Measurements from ENCODE around the gene AREG. TPM values are rescaled to one million over a fixed set of nuclear protein-coding genes. Genes with fewer than 3 reads are reported as not detected.

The AREG gene
- total RNA-seq, 1 donor from 2014 or later: 4.0 TPM

GRCh38 chr4:74450298-74450683 is 5.4 kb downstream of the AREG start:
- H3K27ac ChIP-seq: no peak overlapping the region

DNA sequence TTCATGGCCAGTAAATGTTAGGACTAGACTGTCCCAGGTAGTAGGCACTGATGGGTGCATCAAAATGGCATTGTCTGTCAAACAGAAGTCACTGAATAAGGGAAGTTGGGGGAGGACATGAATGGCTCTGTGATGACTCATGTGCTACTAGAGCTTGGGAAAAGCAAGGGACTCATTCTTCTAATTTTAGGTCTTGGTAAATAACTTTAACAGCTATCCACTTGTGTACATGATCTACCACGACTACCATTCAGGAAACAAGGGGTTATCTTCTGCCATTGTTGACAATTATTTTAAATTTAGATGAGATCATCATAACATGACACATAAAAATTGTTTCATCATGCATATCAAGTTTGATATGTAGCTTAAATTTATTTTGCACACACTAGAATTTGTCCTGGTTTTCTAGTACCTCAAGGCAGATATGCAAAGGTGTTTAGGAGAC is 6.3 kb downstream of the AREG start:
- no peaks in the 10 kb centered on the region for H3K9me3 ChIP-seq
- no peak overlapping the region for H3K27ac ChIP-seq
- H3K36me3 ChIP-seq: no peaks in the 10 kb centered on the region
- no peak for DNase-seq (ENCODE audit: low spot score in 2 of 2)
- no peaks in the 10 kb centered on the region for H3K4me1 ChIP-seq
- intact Hi-C loops (cut with DNase I): no loop called here
- no peak for TF ChIP-seq CTCF (IDR thresholded peaks at IDR 0.05)
- no peaks in the 10 kb centered on the region for H3K27me3 ChIP-seq
- H3K4me3 ChIP-seq: no peak overlapping the region

More at GRCh38 chr4:74450298-74450683, 5.4 kb downstream of the AREG start:
- intact Hi-C loops (cut with DNase I): no loop called here
- Histone ChIP-seq H3K9me3 (no peaks in the 10 kb centered on the region), H3K4me3 (no peak overlapping the region), H3K36me3 (no peaks in the 10 kb centered on the region), H3K27me3 (no peaks in the 10 kb centered on the region), H3K4me1 (no peaks in the 10 kb centered on the region)
- no peak for TF ChIP-seq CTCF (IDR thresholded peaks at IDR 0.05)
- no peak for DNase-seq (ENCODE audit: low spot score in 2 of 2)

DNA sequence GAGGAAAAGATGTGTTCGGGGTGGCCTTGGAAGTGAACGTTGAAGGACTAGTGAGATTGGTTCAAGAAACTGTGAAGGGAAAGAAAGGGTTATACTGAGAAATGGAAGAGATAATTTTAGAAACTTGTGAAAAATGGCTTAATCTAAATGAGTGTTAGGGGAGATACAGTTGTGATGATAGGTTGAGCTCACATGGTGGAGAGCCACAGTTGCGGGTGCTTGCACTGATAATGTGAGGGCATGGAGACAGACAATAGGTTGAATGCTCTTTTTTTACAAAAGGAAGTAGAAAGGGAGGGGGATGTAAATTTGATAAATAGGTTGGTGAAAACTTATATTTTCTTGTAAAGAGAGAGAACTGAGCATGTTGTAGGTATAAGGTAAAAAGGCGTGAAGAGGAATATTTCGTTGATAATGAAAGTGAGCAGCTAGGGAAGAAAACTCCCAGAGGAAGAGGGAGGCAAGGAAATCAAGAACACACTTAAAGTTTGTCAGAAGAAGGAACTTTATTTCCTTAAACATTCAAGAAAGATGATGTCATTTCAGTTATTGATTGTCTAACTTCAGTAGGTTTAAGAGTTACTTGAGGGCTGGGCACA is 8.2 kb downstream of the AREG start:
- Histone ChIP-seq H3K4me3 (no peak overlapping the region), H3K27ac (no peak overlapping the region), H3K27me3 (no peaks in the 10 kb centered on the region), H3K9me3 (no peaks in the 10 kb centered on the region), H3K4me1 (no peaks in the 10 kb centered on the region), H3K36me3 (no peaks in the 10 kb centered on the region)
- no peak for TF ChIP-seq CTCF (IDR thresholded peaks at IDR 0.05)
- intact Hi-C loops (cut with DNase I): no loop called here
- DNase-seq (ENCODE audit: low spot score in 2 of 2): no peak

DNA sequence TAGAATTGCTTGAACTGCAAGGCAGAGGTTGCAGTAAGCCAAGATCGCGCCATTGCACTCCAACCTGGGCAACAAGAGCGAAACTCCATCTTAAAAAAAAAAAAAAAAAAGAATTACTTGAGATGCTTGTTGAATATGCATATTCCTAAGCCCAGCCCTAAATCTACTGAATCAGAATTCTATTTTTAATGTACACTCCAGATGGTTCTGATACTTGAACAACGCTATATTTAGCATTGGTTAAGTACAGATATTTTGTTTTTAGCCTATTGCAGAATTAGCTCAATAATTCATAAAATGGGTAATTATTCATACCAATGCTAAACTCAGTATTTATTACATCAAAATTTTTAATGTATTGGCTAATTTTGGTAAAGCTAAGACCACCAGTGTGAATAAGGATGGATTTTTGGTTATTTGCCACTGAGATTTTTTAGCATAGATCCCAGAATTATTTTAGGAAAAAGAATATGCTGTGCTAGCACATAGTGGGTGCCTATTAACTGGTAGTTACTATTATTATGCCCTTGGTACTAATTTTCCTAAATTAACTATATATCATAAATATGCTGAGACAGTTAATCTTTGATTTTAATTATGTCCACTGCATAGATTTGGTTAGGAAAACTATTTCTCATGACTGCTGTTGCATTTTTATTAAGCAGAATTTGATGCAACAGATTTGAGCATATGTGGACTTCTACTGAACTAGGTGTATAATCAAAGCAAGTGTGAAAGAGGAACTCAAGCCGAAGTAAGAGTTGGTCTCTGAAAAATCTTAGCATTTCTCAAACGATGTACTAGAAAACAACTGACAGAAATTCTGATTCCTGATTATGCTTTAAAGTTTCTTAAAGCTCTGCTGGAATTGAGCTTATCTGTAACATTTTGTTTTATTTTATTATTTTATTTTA is 9.2 kb downstream of the AREG start:
- no peak overlapping the region for H3K27ac ChIP-seq
- H3K36me3 ChIP-seq: no peaks in the 10 kb centered on the region
- H3K4me1 ChIP-seq: no peaks in the 10 kb centered on the region
- no peak overlapping the region for H3K4me3 ChIP-seq
- intact Hi-C loops (cut with DNase I): no loop called here
- no peak for TF ChIP-seq CTCF (IDR thresholded peaks at IDR 0.05)
- DNase-seq (ENCODE audit: low spot score in 2 of 2): no peak
- no peaks in the 10 kb centered on the region for H3K9me3 ChIP-seq
- no peaks in the 10 kb centered on the region for H3K27me3 ChIP-seq

DNA sequence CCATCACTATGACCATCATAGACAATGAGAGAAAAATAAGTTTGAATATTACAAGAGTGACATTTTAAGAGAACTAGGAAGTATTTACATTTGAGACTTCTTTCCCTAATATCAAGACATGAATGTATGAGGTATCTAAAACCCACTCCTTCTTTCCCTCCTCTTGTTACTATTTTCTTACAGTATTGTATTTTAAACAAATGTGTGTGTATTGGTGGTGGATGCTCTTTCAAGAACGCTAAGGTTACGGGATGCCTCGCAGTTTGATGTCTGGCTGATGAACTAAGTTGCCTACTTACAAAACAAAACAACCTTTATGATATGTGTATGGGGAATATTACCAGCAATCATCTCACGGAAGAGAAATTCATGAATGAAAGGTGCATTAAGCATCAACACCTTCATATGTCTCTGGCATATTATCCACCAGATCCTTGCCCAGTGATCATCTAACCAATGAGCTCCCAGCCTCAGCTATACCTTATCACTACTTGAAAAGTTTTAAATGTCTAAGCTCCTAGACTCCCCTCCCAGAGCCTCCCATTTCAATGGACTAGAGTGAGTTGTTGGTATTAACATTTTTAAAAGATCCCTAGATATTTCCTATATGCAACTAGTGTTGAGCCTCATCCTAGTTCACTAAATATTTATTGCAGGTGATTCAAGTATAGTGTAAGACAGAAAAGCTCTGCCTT is 10.6 kb downstream of the AREG start:
- H3K4me3 ChIP-seq: no peak overlapping the region
- intact Hi-C loops (cut with DNase I): no loop called here
- no peaks in the 10 kb centered on the region for H3K9me3 ChIP-seq
- no peak for DNase-seq (ENCODE audit: low spot score in 2 of 2)
- TF ChIP-seq CTCF (IDR thresholded peaks at IDR 0.05): no peak
- no peaks in the 10 kb centered on the region for H3K27me3 ChIP-seq
- no peak overlapping the region for H3K27ac ChIP-seq
- H3K4me1 ChIP-seq: no peaks in the 10 kb centered on the region
- H3K36me3 ChIP-seq: no peaks in the 10 kb centered on the region
